ENCODE data around the gene CHN2. TPM values are rescaled to one million over a fixed set of nuclear protein-coding genes. Genes with fewer than 3 reads are reported as not detected.

Gene CHN2
- total RNA-seq, 1 experiment from 2014 or later, result 7.7 TPM

DNA sequence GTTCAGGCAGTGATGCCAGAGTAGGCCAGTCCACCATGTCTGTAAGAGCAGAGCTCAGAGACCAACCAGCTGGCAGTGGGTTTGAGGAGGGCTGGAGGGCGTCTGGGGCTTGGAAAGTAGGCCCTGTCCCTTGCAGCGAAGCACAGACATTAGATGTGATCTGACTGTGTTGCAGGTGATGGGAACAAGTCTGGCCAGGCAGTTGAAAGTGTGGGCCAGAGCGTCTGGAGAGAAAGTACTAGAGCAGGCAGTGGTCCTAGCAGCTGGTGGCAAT, 53.3 kb downstream of the CHN2 start:
- Histone ChIP-seq H3K4me3 (ENCODE audit: low read length) (no peak overlapping the region), H4K20me1 (ENCODE audit: low read length) (no peaks in the 10 kb centered on the region), H3K9ac (ENCODE audit: low read length) (no peak overlapping the region), H3K36me3 (ENCODE audit: low read depth, low read length) (no peaks in the 10 kb centered on the region), H3K27ac (ENCODE audit: low read length) (no peak overlapping the region), H3K9me3 (ENCODE audit: low read length) (no peaks in the 10 kb centered on the region), H2AFZ (ENCODE audit: low read length) (no peak overlapping the region), H3K4me2 (ENCODE audit: low read length) (no peak overlapping the region), H3K4me1 (ENCODE audit: insufficient read depth, low read length) (no peaks in the 10 kb centered on the region), H3K27me3 (ENCODE audit: low read length) (no peaks in the 10 kb centered on the region), H3K79me2 (ENCODE audit: low read length) (no peaks in the 10 kb centered on the region), H3F3A (ENCODE audit: low read length, unreplicated experiment) (no peaks in the 10 kb centered on the region), H3K9me2 (replicated peaks; ENCODE audit: low read length) (no peaks in the 10 kb centered on the region)
- no peak for DNase-seq
- intact Hi-C loops (cut with micrococcal nuclease), result no loop called here
- ChIA-PET CTCF (no interaction called here), POLR2A (ENCODE audit: unreplicated experiment) (no interaction called here)
- no peak for TF ChIP-seq EZH2phosphoT487 (IDR thresholded peaks at IDR 0.05; ENCODE audit: borderline replicate concordance, low read length)
- TF ChIP-seq EZH2 (IDR thresholded peaks at IDR 0.05; ENCODE audit: low read length, unreplicated experiment), result no peak
- TF ChIP-seq, protein P1, sequence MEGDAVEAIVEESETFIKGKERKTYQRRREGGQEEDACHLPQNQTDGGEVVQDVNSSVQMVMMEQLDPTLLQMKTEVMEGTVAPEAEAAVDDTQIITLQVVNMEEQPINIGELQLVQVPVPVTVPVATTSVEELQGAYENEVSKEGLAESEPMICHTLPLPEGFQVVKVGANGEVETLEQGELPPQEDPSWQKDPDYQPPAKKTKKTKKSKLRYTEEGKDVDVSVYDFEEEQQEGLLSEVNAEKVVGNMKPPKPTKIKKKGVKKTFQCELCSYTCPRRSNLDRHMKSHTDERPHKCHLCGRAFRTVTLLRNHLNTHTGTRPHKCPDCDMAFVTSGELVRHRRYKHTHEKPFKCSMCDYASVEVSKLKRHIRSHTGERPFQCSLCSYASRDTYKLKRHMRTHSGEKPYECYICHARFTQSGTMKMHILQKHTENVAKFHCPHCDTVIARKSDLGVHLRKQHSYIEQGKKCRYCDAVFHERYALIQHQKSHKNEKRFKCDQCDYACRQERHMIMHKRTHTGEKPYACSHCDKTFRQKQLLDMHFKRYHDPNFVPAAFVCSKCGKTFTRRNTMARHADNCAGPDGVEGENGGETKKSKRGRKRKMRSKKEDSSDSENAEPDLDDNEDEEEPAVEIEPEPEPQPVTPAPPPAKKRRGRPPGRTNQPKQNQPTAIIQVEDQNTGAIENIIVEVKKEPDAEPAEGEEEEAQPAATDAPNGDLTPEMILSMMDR (conservative IDR thresholded peaks at IDR 0.05; ENCODE audit: low read depth, low read length), result no peak
- no TSS peak for BruUV-seq (replicated peaks)
- ATAC-seq, result no peak

- Histone ChIP-seq H3F3A (ENCODE audit: low read length, unreplicated experiment) (no peaks in the 10 kb centered on the region), H3K9me2 (replicated peaks; ENCODE audit: low read length) (no peaks in the 10 kb centered on the region), H3K4me1 (ENCODE audit: insufficient read depth, low read length) (no peaks in the 10 kb centered on the region), H4K20me1 (ENCODE audit: low read length) (no peaks in the 10 kb centered on the region), H3K79me2 (ENCODE audit: low read length) (no peaks in the 10 kb centered on the region), H3K27ac (ENCODE audit: low read length) (no peak overlapping the region), H2AFZ (ENCODE audit: low read length) (no peak overlapping the region), H3K36me3 (ENCODE audit: low read depth, low read length) (no peaks in the 10 kb centered on the region), H3K4me3 (ENCODE audit: low read length) (no peak overlapping the region), H3K9me3 (ENCODE audit: low read length) (no peaks in the 10 kb centered on the region), H3K27me3 (ENCODE audit: low read length) (no peaks in the 10 kb centered on the region), H3K9ac (ENCODE audit: low read length) (no peak overlapping the region), H3K4me2 (ENCODE audit: low read length) (no peak overlapping the region)
- ATAC-seq (no peak), DNase-seq (no peak)
- intact Hi-C loops (cut with micrococcal nuclease), result no loop called here
- POLR2A ChIA-PET (ENCODE audit: unreplicated experiment), result no interaction called here
- BruUV-seq (replicated peaks), result no TSS peak
- TF ChIP-seq, protein P1 (conservative IDR thresholded peaks at IDR 0.05; ENCODE audit: low read depth, low read length), result no peak
- no peak for TF ChIP-seq EZH2phosphoT487 (IDR thresholded peaks at IDR 0.05; ENCODE audit: borderline replicate concordance, low read length)
- no peak for TF ChIP-seq EZH2 (IDR thresholded peaks at IDR 0.05; ENCODE audit: low read length, unreplicated experiment)
- CTCF ChIA-PET, result no interaction called here
Observed at GRCh38 chr7:29248713-29249382, 54.3 kb downstream of the CHN2 start.

GRCh38 chr7:29249383-29249750, 54.8 kb downstream of the CHN2 start:
- no peaks in the 10 kb centered on the region for H3K9me3 ChIP-seq (ENCODE audit: low read length)
- H3K4me3 ChIP-seq (ENCODE audit: low read length), result no peak overlapping the region
- TF ChIP-seq EZH2phosphoT487 (IDR thresholded peaks at IDR 0.05; ENCODE audit: borderline replicate concordance, low read length) (no peak), EZH2 (IDR thresholded peaks at IDR 0.05; ENCODE audit: low read length, unreplicated experiment) (no peak)
- TF ChIP-seq, protein P1 (conservative IDR thresholded peaks at IDR 0.05; ENCODE audit: low read depth, low read length), result no peak
- H3K4me1 ChIP-seq (ENCODE audit: insufficient read depth, low read length), result no peaks in the 10 kb centered on the region
- no peak overlapping the region for H3K4me2 ChIP-seq (ENCODE audit: low read length)
- DNase-seq, result no peak
- H3F3A ChIP-seq (ENCODE audit: low read length, unreplicated experiment), result no peaks in the 10 kb centered on the region
- H3K27ac ChIP-seq (ENCODE audit: low read length), result no peak overlapping the region
- ChIA-PET POLR2A (ENCODE audit: unreplicated experiment) (no interaction called here), CTCF (no interaction called here)
- no peak for ATAC-seq
- no peaks in the 10 kb centered on the region for H3K79me2 ChIP-seq (ENCODE audit: low read length)
- H2AFZ ChIP-seq (ENCODE audit: low read length), result no peak overlapping the region
- no peaks in the 10 kb centered on the region for H3K36me3 ChIP-seq (ENCODE audit: low read depth, low read length)
- BruUV-seq (replicated peaks), result no TSS peak
- no peaks in the 10 kb centered on the region for H3K9me2 ChIP-seq (replicated peaks; ENCODE audit: low read length)
- no peaks in the 10 kb centered on the region for H4K20me1 ChIP-seq (ENCODE audit: low read length)
- intact Hi-C loops (cut with micrococcal nuclease), result no loop called here
- H3K9ac ChIP-seq (ENCODE audit: low read length), result no peak overlapping the region
- H3K27me3 ChIP-seq (ENCODE audit: low read length), result no peaks in the 10 kb centered on the region
